Adrenal gland (tissue), 12 donors: ENCODE measurements around the gene ACAD9. TPM values are rescaled to one million over a fixed set of nuclear protein-coding genes. Genes with fewer than 3 reads are reported as not detected.

Experiments
- DNase-seq, 7 donors: peaks; one replicate each; pipeline ENCODE4 v3.0.0-alpha.2; 2019 to 2020
- H3K27ac ChIP-seq, 5 donors: fragments of 200-600 bp; sonication (generic) in 4 of 5; 1 replicate in 3 of 5; 2 replicates in 2 of 5; pipeline versions ENCODE4 v1.5.1 to v1.8.0; 2016 to 2020; ENCODE audit warnings: mild to moderate bottlenecking in 1 of 5
- H3K27me3 ChIP-seq: fragments of 200-600 bp; 2 replicates; pipeline ENCODE4 v1.8.0; 2021
- H3K36me3 ChIP-seq, 2 donors: fragments of 200-600 bp; replicated peaks in 1 of 2; 1 replicate in 1 of 2; 2 replicates in 1 of 2; pipeline versions ENCODE4 v1.5.1 to v1.8.0; 2018 to 2022
- H3K4me1 ChIP-seq, 2 donors: fragments of 200-600 bp; replicated peaks in 1 of 2; 1 replicate in 1 of 2; 2 replicates in 1 of 2; pipeline versions ENCODE4 v1.5.1 to v1.8.0; 2018 to 2021
- H3K4me3 ChIP-seq, 4 donors: fragments of 200-600 bp; sonication (generic) in 3 of 4; one replicate each; pipeline ENCODE4 v1.5.1; 2016 to 2018
- H3K9me3 ChIP-seq, 3 donors: fragments of 200-600 bp; sonication (generic) in 1 of 3; replicated peaks in 1 of 3; 1 replicate in 2 of 3; 2 replicates in 1 of 3; pipeline versions ENCODE4 v1.5.1 to v1.8.0; 2016 to 2021
- POLR2A ChIP-seq, 2 donors: fragments of 450-650 bp; IDR thresholded peaks; one replicate each; pipeline ENCODE4 v1.6.1; 2017; ENCODE audit warnings: antibody characterized with exemption in 2 of 2, mild to moderate bottlenecking in 2 of 2, moderate library complexity in 1 of 2
- WGBS, 4 donors: extraction: QIAGEN DNeasy Blood & Tissue Kit in 2 of 4; methylation state at CpG; one replicate each; pipeline versions ENCODE4 v1.1.5 to v1.1.7; 2013 to 2017; 5-methylcytosine and 5-hydroxymethylcytosine counted together
- intact Hi-C, 2 donors: fragments of 100-400 bp; cut with DNase I; formaldehyde crosslinking; loops; one replicate each; pipeline versions ENCODE4 v1.14.1 to v1.15.0; 2022 to 2023
- polyA plus RNA-seq, 3 donors: library from polyadenylated mRNA; stranded (reverse); fragments of 200-250 nt in 2 of 3; fragments of 350-450 nt in 1 of 3; fragmentation: Illumina TruSeq in 1 of 3; extraction: RNeasy Lipid Tissue Mini Kit (QIAGEN cat#74804) in 1 of 3; gene quantifications; one replicate each; pipeline ENCODE4 v1.2.3, GENCODE V29; 2013 to 2014
- total RNA-seq, 9 donors: library from RNA; depleted of rRNA in 4 of 9; stranded (reverse); fragments of >200 nt in 4 of 9; fragments of 120-200 nt in 1 of 9; fragmentation: NEBNext Ultra II Directional in 1 of 9; extraction: Animal tissue kit (Norgen Biotek cat#: 25700) in 1 of 9; gene quantifications; one replicate each; pipeline versions ENCODE4 v1.1.0 to v1.2.4, GENCODE V29; 2013 to 2023
- TF ChIP-seq, protein P1 (sequence below), 6 experiments: fragments of 450-650 bp in 4 of 6; fragments of 200-600 bp in 2 of 6; sonication (generic) in 1 of 6; IDR thresholded peaks; 1 replicate in 5 of 6; 2 replicates in 1 of 6; pipeline versions ENCODE4 v1.5.1 to v1.8.0; 2016 to 2021; ENCODE audit warnings: antibody characterized with exemption in 6 of 6, mild to moderate bottlenecking in 2 of 6, moderate library complexity in 1 of 6
- donor health status: healthy with polysubstance abuse.
- donor health status: Bipolar disorder and iron deficiency.
- donor health status: DM: yes; HTN: yes; CAD: no.
- donor health status: DM: no; HTN: no; CAD: no.
- donor health status: DM: no; HTN: no; CAD: no.
- donor health status: DM: yes; HTN: yes; CAD: no.

ACAD9 gene
- total and polyA plus RNA-seq, 12 donors = 39.1 to 68.0 (median 51.6) TPM

GRCh38 chr3:128867200-128868125, 12.0 kb upstream of the ACAD9 start:
- no peaks in the 10 kb centered on the region for H3K27me3 ChIP-seq
- intact Hi-C loops = no loop called here
- no peaks in the 10 kb centered on the region for H3K36me3 ChIP-seq
- TF ChIP-seq, protein P1, sequence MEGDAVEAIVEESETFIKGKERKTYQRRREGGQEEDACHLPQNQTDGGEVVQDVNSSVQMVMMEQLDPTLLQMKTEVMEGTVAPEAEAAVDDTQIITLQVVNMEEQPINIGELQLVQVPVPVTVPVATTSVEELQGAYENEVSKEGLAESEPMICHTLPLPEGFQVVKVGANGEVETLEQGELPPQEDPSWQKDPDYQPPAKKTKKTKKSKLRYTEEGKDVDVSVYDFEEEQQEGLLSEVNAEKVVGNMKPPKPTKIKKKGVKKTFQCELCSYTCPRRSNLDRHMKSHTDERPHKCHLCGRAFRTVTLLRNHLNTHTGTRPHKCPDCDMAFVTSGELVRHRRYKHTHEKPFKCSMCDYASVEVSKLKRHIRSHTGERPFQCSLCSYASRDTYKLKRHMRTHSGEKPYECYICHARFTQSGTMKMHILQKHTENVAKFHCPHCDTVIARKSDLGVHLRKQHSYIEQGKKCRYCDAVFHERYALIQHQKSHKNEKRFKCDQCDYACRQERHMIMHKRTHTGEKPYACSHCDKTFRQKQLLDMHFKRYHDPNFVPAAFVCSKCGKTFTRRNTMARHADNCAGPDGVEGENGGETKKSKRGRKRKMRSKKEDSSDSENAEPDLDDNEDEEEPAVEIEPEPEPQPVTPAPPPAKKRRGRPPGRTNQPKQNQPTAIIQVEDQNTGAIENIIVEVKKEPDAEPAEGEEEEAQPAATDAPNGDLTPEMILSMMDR (IDR thresholded peaks at IDR 0.05) = no peak
- TF ChIP-seq POLR2A (IDR thresholded peaks at IDR 0.05) = no peak
- H3K27ac ChIP-seq = no peak overlapping the region
- no peaks in the 10 kb centered on the region for H3K4me1 ChIP-seq
- DNase-seq = no peak
- WGBS, 4 donors = 62 to 80% (median 72%) methylated on average over 4 of the region's 4 CpGs
- no peak overlapping the region for H3K4me3 ChIP-seq
- H3K9me3 ChIP-seq = no peaks in the 10 kb centered on the region

DNA sequence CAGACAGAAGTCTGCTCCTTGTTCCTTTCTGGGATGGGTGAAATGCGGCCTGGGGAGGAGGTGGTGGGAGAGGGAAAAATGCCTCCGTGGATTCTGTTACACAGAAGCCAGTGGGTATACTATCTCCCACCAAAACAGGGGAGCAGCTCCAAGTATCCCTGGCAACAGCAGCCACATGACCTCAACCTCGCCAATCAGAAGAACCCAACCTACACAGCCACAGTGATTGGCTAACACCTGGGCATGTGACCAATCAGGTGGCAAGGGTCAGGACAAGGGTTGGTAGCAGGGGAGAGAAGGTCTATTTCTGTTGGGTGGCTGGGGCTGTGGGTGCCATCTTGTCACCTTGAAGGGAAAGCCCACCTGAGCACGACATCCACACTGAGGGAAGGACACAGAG, 9.1 kb upstream of the ACAD9 start:
- Histone ChIP-seq H3K27ac (no peak overlapping the region), H3K4me1 (no peaks in the 10 kb centered on the region), H3K27me3 (no peaks in the 10 kb centered on the region), H3K36me3 (no peaks in the 10 kb centered on the region), H3K4me3 (no peak overlapping the region), H3K9me3 (no peaks in the 10 kb centered on the region)
- DNase-seq = no peak
- 87 to 98% (median 94%) methylated on average over 3 to 4 of the region's 4 CpGs for WGBS, 4 donors
- intact Hi-C loops = no loop called here
- TF ChIP-seq POLR2A (IDR thresholded peaks at IDR 0.05) = no peak
- TF ChIP-seq, protein P1 (IDR thresholded peaks at IDR 0.05) = no peak

- H3K27ac ChIP-seq = no peak overlapping the region
- no peaks in the 10 kb centered on the region for H3K27me3 ChIP-seq
- H3K9me3 ChIP-seq = no peaks in the 10 kb centered on the region
- no peak overlapping the region for H3K4me3 ChIP-seq
- DNase-seq = no peak
- H3K4me1 ChIP-seq = no peaks in the 10 kb centered on the region
- WGBS, 4 donors = 81 to 95% (median 89%) methylated on average over 4 of the region's 4 CpGs
- intact Hi-C loops = no loop called here
- H3K36me3 ChIP-seq = no peaks in the 10 kb centered on the region
- TF ChIP-seq, protein P1 (IDR thresholded peaks at IDR 0.05) = no peak
- TF ChIP-seq POLR2A (IDR thresholded peaks at IDR 0.05) = no peak
Observed at GRCh38 chr3:128872282-128872681, 7.1 kb upstream of the ACAD9 start.

DNA sequence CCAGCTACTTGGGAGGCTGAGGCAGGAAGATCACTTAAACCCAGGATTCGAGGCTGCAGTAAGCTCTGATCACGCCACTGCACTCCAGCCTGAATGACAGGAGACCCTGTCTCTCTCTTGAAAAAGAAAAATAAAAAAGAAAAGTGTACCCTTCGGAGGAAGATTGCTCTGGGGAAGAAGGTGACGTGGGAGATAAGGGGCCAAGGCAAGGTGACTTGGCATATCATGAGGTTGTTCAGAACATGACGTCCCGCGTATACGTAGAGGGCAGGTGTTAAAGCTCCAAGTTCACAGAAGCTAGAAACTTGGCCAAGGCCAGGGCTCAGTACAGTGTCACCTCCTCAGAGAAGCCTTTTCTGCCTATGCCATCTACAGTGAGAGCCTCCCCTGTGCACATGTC, 6.7 kb upstream of the ACAD9 start:
- Histone ChIP-seq H3K36me3 (no peaks in the 10 kb centered on the region), H3K4me3 (no peak overlapping the region), H3K27me3 (no peaks in the 10 kb centered on the region), H3K4me1 (peaks cover 0 to 3% of the 10 kb centered on the region in 2 donors), H3K27ac (no peak overlapping the region), H3K9me3 (no peaks in the 10 kb centered on the region)
- WGBS, 4 donors = 85 to 88% (median 86%) methylated on average over 8 of the region's 8 CpGs
- TF ChIP-seq, protein P1 (IDR thresholded peaks at IDR 0.05) = no peak
- TF ChIP-seq POLR2A (IDR thresholded peaks at IDR 0.05) = no peak
- no peak for DNase-seq
- intact Hi-C loops = no loop called here
